ENCODE results near the gene ITGB4. TPM values are rescaled to one million over a fixed set of nuclear protein-coding genes. Genes with fewer than 3 reads are reported as not detected.
A peak's percentile ranks its signal among the peaks of the same experiment; 100 is the strongest.

Gene ITGB4
- total RNA-seq, 1 experiment from 2014 or later, result 5.3 TPM

GRCh38 chr17:75779987-75780889, 59.0 kb downstream of the ITGB4 start:
- TF ChIP-seq CTCF (conservative IDR thresholded peaks at IDR 0.05), result no peak
- no CpG with 5 or more reads among the region's 5 CpGs for WGBS (ENCODE audit: extremely low coverage, insufficient read length, low lambda C conversion rate)

More at GRCh38 chr17:75779987-75780889, 59.0 kb downstream of the ITGB4 start:
- peaks cover 2 to 3% of the 10 kb centered on the region in 2 experiments; a peak in 3 of 5 replicates for H3K9me3 Mint-ChIP-seq
- no peak overlapping the region for H2BK20ac ChIP-seq (ENCODE audit: low read depth, low read length, poor library complexity, severe bottlenecking)
- H3K23me2 ChIP-seq (ENCODE audit: insufficient read length, low read depth, low read length, poor library complexity, severe bottlenecking), result peaks cover 6% of the 10 kb centered on the region
- H3K27me3 ChIP-seq (ENCODE audit: insufficient read depth, low read length), result no peaks in the 10 kb centered on the region
- no peak overlapping the region for H3K14ac ChIP-seq (ENCODE audit: insufficient read depth, low read length)
- H3K23ac ChIP-seq (ENCODE audit: insufficient read length, low read depth, low read length), result no peak overlapping the region
- no peak overlapping the region for H3K4me2 ChIP-seq (ENCODE audit: insufficient read depth, insufficient read length, low read length)
- no peak overlapping the region for H4K5ac ChIP-seq (ENCODE audit: insufficient read length, low read depth, low read length)
- no peaks in the 10 kb centered on the region for H3K9me3 ChIP-seq (ENCODE audit: control insufficient read depth, low read depth, low read length)
- H3K4me1 ChIP-seq (ENCODE audit: insufficient read depth, low read length), result peaks cover 2% of the 10 kb centered on the region; the same call in 1 of the 2 replicates
- no peak overlapping the region for H2BK15ac ChIP-seq (ENCODE audit: low read depth, low read length)
- H3K27ac ChIP-seq (ENCODE audit: insufficient read length, low read depth, low read length), result no peak overlapping the region
- H3T11ph ChIP-seq (ENCODE audit: low read length), result no peak overlapping the region
- no peak overlapping the region for H2AFZ ChIP-seq (ENCODE audit: low read length)
- no peak overlapping the region for H3K4ac ChIP-seq (ENCODE audit: low read depth, low read length)
- no peak overlapping the region for H4K8ac ChIP-seq (replicated peaks; ENCODE audit: insufficient read length, low read depth, low read length)
- no peaks in the 10 kb centered on the region for H4K20me1 ChIP-seq (ENCODE audit: control insufficient read depth, insufficient read depth, insufficient read length)
- H2BK5ac ChIP-seq (ENCODE audit: insufficient read length, low read length), result no peak overlapping the region
- H3K4me1 Mint-ChIP-seq, result peaks cover 37 to 38% of the 10 kb centered on the region in 2 experiments
- no peak overlapping the region for H2BK12ac ChIP-seq (ENCODE audit: insufficient read length, low read depth, low read length)
- no peak overlapping the region for H4K91ac ChIP-seq (ENCODE audit: insufficient read length, low read depth, low read length)
- H3K79me2 ChIP-seq (ENCODE audit: insufficient read depth, low read length), result peaks cover 3% of the 10 kb centered on the region; the same call in 1 of the 2 replicates
- H3K36me3 Mint-ChIP-seq (ENCODE audit: insufficient read depth in 1 of 3, low read depth in 3 of 3), result peaks cover 22 to 35% (median 34%) of the 10 kb centered on the region in 3 experiments
- no peak for DNase-seq
- peak overlapping the region; percentile 96 to 99 for H3K4me3 Mint-ChIP-seq
- no peaks in the 10 kb centered on the region for H3K79me1 ChIP-seq (ENCODE audit: insufficient read depth, low read depth, low read length, poor library complexity, severe bottlenecking)
- H3K27me3 Mint-ChIP-seq (ENCODE audit: low read depth), result peaks cover 2% of the 10 kb centered on the region; the same call in 1 of the 2 replicates
- no peak overlapping the region for H3K9ac ChIP-seq (ENCODE audit: extremely low read depth, insufficient read length, low read length)
- no peak overlapping the region for H2AK5ac ChIP-seq (ENCODE audit: insufficient read length, low read length)
- no peak overlapping the region for H2BK120ac ChIP-seq (ENCODE audit: low read depth, low read length, poor library complexity, severe bottlenecking)
- H3K18ac ChIP-seq (ENCODE audit: insufficient read length, low read depth, low read length), result no peak overlapping the region
- no peak overlapping the region for H3K56ac ChIP-seq (ENCODE audit: insufficient read length, low read depth, low read length)
- H3K27ac Mint-ChIP-seq, result peak overlapping the region in 2 of 3 experiments; percentile 99 to 100; a peak in 4 of 7 replicates
